ENCODE measurements around the gene CUTA.

CUTA gene, protein sequence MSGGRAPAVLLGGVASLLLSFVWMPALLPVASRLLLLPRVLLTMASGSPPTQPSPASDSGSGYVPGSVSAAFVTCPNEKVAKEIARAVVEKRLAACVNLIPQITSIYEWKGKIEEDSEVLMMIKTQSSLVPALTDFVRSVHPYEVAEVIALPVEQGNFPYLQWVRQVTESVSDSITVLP

DNA sequence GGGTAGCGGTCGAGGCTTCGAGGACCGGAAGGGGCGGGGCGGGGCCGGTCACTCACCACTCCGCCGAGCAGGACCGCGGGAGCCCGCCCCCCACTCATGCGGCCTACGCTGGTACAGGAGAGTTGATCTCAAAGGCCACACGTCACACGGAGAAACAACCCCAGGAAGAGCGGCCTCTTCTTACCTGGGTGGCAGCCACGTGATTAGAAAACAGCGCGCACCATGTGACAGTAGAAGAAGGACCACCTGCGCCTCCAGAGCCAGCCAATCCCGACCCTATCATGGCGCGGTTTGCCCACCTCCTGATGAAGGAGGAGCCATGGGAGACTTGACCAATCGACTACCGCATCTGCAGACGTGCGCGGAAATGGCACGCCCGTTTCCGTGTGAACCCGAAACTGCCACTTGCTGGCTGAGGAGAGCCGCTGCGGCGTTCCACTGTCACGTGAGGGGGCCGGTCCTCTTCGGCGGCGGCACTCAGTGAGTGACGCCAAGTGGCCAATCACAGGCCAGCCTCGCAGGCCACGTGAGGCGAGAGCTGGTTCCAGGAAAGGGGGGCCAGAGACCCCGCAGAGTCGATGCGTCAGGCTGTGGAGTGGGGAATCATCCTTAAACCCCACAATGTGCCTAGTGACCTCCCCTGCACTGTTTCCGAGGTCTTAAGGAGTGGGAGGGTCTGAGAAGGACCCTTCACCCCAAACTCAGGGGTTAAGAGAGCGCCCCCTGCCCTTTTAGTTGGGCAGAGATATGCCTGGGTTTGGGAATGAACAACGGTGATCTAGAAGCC is at the start of gene CUTA:
Gene CUTA, minus strand, starts transcription at position 205 of the 787 bp plus-strand sequence. Its CDS starts 107 bp downstream, at position 98.
- in situ Hi-C loops (cut with HindIII; ENCODE audit: low sequenced_read_pairs) = no loop called here
- DNase-seq (ENCODE audit: low read depth) = peak; percentile 99
- TF ChIP-seq, protein P1, sequence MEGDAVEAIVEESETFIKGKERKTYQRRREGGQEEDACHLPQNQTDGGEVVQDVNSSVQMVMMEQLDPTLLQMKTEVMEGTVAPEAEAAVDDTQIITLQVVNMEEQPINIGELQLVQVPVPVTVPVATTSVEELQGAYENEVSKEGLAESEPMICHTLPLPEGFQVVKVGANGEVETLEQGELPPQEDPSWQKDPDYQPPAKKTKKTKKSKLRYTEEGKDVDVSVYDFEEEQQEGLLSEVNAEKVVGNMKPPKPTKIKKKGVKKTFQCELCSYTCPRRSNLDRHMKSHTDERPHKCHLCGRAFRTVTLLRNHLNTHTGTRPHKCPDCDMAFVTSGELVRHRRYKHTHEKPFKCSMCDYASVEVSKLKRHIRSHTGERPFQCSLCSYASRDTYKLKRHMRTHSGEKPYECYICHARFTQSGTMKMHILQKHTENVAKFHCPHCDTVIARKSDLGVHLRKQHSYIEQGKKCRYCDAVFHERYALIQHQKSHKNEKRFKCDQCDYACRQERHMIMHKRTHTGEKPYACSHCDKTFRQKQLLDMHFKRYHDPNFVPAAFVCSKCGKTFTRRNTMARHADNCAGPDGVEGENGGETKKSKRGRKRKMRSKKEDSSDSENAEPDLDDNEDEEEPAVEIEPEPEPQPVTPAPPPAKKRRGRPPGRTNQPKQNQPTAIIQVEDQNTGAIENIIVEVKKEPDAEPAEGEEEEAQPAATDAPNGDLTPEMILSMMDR (IDR thresholded peaks at IDR 0.05; ENCODE audit: low read depth, low read length, missing control alignments) = peak; percentile 26
- H3K4me3 ChIP-seq (ENCODE audit: low read depth, low read length) = peak within 1 kb of the TSS; percentile 81

- DNase-seq (ENCODE audit: low read depth) = no peak
- no peak overlapping the region for H3K4me3 ChIP-seq (ENCODE audit: low read depth, low read length)
- TF ChIP-seq, protein P1 (IDR thresholded peaks at IDR 0.05; ENCODE audit: low read depth, low read length, missing control alignments) = no peak
- in situ Hi-C loops (cut with HindIII; ENCODE audit: low sequenced_read_pairs) = no loop called here
Observed at GRCh38 chr6:33467091-33467490, 49.2 kb upstream of the CUTA start.

- DNase-seq (ENCODE audit: low read depth) = no peak
- TF ChIP-seq, protein P1 (IDR thresholded peaks at IDR 0.05; ENCODE audit: low read depth, low read length, missing control alignments) = no peak
- no peak overlapping the region for H3K4me3 ChIP-seq (ENCODE audit: low read depth, low read length)
- in situ Hi-C loops (cut with HindIII; ENCODE audit: low sequenced_read_pairs) = no loop called here
Observed at GRCh38 chr6:33466075-33466735, 48.3 kb upstream of the CUTA start.

- TF ChIP-seq, protein P1 (IDR thresholded peaks at IDR 0.05; ENCODE audit: low read depth, low read length, missing control alignments) = no peak
- H3K4me3 ChIP-seq (ENCODE audit: low read depth, low read length) = no peak overlapping the region
- DNase-seq (ENCODE audit: low read depth) = no peak
- in situ Hi-C loops (cut with HindIII; ENCODE audit: low sequenced_read_pairs) = no loop called here
Observed at GRCh38 chr6:33459226-33459625, 41.3 kb upstream of the CUTA start.

GRCh38 chr6:33458676-33459075 is 40.8 kb upstream of the CUTA start:
- no peak overlapping the region for H3K4me3 ChIP-seq (ENCODE audit: low read depth, low read length)
- no peak for DNase-seq (ENCODE audit: low read depth)
- TF ChIP-seq, protein P1 (IDR thresholded peaks at IDR 0.05; ENCODE audit: low read depth, low read length, missing control alignments) = no peak
- in situ Hi-C loops (cut with HindIII; ENCODE audit: low sequenced_read_pairs) = no loop called here

DNA sequence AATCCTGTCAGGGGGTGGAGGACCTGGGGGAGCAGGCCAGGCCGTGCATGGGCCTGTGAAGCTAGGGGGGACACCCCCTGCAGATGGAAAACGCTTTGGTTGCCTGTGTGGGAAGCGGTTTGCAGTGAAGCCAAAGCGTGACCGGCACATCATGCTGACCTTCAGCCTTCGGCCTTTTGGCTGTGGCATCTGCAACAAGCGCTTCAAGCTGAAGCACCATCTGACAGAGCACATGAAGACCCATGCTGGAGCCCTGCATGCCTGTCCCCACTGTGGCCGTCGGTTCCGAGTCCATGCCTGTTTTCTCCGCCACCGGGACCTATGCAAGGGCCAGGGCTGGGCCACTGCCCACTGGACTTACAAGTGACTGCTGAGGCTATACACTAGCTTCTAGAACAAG is 38.2 kb upstream of the CUTA start:
- in situ Hi-C loops (cut with HindIII; ENCODE audit: low sequenced_read_pairs) = no loop called here

More for the DNA sequence above, 38.2 kb upstream of the CUTA start:
- no peak for DNase-seq (ENCODE audit: low read depth)
- TF ChIP-seq, protein P1 (IDR thresholded peaks at IDR 0.05; ENCODE audit: low read depth, low read length, missing control alignments) = no peak
- no peak overlapping the region for H3K4me3 ChIP-seq (ENCODE audit: low read depth, low read length)

All from astrocyte of the cerebellum (primary cell).